GM21737 (cell line): Measurements from ENCODE around the gene SRRM5.
"Not testable (repeated sequence)": the region's sequence is repeated elsewhere in the genome, so short reads cannot be mapped to it uniquely, and the experiment has no call there.

ENCODE experiments used
- ATAC-seq: cut with Tn5 transposase; IDR thresholded peaks from one replicate; pipeline ENCODE4 v1.9.1; 2021; ENCODE audit warnings: mild to moderate bottlenecking, moderate library complexity; ENCODE audit not compliant: unreplicated experiment

Gene SRRM5

GRCh38 chr19:43589678-43590077 is 22.2 kb upstream of the SRRM5 start:
- no peak for ATAC-seq

DNA sequence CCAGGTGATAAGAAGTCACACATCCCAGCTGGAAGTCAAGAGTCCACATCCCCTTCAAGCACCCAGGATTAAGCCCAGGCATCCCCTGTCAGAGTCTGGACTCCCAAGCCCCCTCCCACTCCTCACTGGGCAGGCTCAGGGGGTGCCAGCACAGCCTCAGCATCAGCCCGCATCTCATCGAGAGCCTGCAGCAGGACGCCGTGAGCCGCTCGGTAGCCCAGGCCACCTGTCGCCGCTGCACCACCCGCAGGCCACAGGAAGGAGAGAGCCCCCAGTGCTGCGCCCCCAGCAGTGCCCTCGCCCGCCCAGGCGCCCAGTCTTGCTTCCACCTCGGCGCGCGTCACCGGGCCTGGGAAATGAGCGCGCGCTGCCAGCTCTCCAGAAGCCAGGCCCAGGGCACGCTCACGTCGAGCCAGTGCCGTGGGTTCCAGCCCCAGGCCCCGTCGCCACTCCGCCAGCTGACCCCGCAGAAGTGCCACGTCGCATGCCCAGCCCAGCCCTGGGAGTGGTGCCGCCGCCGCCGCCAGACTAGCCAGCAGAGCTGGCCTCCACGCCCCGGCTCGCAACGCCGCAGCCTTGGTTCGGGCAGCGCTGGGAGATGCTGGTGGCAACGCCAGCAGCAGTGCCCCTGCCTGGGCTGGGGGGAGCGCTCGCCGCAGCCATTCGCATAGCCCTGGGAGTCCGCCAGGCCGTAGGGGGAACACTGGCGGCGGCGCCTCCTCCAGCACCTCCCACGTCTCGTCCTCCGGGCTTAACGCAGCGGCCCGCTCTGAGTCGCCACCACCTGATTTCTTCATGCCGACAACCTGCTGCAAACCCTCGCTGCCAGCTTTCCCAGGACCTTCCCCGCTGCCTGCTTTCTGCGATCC is 19.8 kb upstream of the SRRM5 start:
- ATAC-seq, result no peak

- no peak for ATAC-seq
These were observed 19.0 kb upstream of the SRRM5 start for GRCh38 chr19:43592800-43593350.

DNA sequence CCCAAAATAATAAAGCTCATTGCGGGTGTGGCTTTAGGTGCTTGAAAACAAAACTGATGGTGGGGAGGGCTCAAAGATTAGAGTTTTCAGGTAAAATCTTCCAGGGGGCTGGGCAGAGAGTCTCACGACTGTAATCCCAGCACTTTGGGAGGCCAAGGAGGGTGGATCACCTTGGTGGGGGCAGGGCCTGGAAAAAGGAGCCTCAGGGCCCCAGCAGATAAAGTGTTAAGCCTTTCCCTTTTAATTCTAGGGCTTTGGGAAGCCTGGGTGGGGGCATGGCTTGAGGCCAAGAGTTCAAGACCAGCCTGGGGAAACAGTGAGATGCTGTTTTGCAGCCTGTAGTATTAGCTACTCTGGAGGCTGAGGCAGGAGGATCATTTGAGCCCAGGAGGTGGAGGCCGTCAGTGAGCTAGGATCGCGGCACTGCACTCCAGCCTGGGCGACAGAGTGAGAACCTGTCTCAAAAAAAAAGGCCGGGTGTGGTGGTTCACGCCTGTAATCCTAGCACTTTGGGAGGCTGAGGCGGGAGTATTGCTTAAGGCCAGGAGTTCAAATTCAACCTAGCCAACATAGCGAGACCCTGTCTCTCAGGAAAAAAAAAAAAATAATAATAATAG is 17.7 kb upstream of the SRRM5 start:
- no peak for ATAC-seq

- ATAC-seq, result no peak
These were observed 16.9 kb upstream of the SRRM5 start for GRCh38 chr19:43594710-43595604.

- ATAC-seq, result no peak
These were observed 16.3 kb upstream of the SRRM5 start for GRCh38 chr19:43595605-43595998.

GRCh38 chr19:43595999-43596841 is 15.7 kb upstream of the SRRM5 start, which contains the start of the genes IRGQ and ZNF576:
Gene IRGQ (minus strand): TSS chr19:43596134. CDS start chr19:43595338, 796 bp downstream.
Gene ZNF576 (plus strand): TSS chr19:43596595. CDS start chr19:43597109, 514 bp downstream.
- ATAC-seq, result peak; percentile 67

- ATAC-seq, result no peak
These were observed 14.9 kb upstream of the SRRM5 start for GRCh38 chr19:43596842-43597461.

DNA sequence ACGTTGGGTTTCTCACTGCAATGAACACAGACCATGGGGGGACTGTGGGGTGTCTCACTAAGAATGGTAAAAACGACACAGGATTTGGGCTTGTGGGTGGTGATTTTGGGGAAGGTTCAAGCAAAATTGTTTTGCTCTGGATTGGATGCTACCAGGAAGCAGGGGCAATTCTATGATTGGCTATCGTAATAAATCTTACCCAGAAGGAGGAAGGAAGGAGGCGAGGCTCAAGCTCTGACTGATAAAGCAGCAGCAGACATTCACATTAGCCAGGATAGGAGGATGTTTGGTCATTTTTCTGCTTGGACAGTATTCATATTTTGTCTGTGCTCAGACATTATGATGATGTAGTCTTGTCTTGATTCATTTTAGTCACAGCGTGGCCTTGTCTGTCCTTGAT is 14.0 kb upstream of the SRRM5 start:
- ATAC-seq, result no peak

- no peak for ATAC-seq
These were observed 13.2 kb upstream of the SRRM5 start for GRCh38 chr19:43598445-43599240.

DNA sequence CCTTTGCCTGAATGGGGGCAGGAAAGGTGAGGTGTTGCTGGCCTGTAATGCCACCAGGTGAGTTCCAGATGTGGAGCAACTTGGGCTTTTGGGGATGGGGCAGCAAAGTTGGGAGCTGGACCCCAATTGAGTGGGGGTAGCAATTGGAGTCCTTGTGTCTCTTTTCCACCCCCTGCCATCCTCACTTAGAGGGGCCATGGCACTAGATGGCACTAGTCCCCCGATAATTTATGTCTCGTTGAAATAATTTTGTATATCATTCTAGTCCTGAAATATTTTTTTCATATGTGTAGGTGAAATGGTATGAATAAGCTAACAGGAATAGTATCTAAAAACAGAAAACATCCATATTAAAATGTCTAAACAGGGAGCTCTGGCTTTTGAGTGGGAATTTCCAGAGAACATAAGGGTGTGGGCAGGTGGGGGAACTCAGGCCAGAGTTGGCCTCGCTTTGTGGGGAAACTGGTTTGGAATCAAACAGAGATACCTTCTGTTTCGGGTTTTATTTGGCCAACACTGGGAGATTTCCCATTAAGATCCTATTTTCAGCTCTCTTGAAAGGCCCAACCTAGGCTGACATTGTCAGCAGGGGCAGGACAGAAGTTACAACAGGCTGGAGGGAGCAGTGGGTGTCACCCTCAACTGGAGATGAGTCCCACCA is 12.1 kb upstream of the SRRM5 start:
- ATAC-seq, result no peak

DNA sequence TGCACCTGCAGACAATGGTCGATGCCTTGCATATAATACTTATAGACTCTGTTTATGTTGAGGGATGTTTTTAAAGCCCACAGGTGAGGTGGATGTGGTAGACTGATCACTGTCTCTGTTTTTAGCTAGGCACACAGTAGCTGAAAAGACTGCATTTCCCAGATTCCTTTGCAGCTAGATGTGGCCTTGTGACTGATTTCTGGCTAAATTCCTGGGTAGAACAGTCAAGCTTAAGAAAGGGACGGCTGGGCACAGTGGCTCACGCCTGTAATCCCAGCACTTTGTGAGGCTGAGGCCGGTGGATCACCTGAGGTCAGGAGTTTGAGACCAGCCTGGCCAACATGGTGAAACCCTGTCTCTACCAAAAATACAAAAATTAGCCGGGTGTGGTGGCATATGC is 11.6 kb upstream of the SRRM5 start:
- ATAC-seq, result not testable (repeated sequence)

DNA sequence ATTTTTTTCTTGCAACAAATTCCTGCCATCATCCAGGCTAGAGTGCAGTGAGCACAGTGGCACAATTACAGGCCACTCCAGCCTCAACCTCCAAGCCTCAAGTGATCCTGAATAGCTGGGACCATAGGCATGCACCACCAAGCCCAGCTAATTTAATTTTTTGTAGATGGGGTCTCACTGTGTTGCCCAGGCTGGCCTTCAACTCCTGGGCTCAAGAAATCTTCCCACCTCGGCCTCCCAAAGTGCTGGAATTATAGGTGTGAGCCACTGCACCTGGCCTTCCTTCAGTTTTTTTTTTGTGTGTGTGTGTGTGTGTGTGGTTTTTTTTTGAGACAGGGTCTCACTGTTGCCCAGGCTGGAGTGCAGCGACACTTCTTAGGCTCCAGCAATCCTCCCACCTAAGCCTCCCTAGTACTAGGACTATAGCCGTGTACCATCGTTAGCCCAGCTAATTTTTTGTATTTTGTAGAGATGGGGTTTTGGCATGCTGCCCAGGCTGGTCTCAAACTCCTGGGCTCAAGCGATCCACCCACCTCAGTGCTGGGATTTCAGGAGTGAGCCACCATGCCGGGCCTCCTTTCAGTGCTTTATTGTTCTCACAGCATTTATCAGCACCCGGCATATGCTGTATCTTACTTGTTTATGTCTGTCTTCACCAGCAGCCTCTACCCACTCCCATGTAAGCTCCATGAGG is 5.9 kb upstream of the SRRM5 start:
- ATAC-seq, result no peak

GRCh38 chr19:43606569-43607229 is 5.2 kb upstream of the SRRM5 start:
- no peak for ATAC-seq

- no peak for ATAC-seq
These were observed 4.4 kb upstream of the SRRM5 start for GRCh38 chr19:43607238-43608205.

GRCh38 chr19:43609872-43610271 is 2.0 kb upstream of the SRRM5 start:
- ATAC-seq, result no peak
